Erythroblast (primary cell): ENCODE measurements around the gene FCMR.

Experiments
- GATA1 ChIP-seq: IDR thresholded peaks from 2 replicates; pipeline ENCODE4 v1.6.1; 2011; ENCODE audit warnings: low read depth, mild to moderate bottlenecking, control low read depth, low read length, moderate library complexity
- POLR2A ChIP-seq: IDR thresholded peaks from 2 replicates; pipeline ENCODE4 v1.6.1; 2011; ENCODE audit warnings: mild to moderate bottlenecking, low read length

- no peak for TF ChIP-seq POLR2A
- TF ChIP-seq GATA1 = no peak
These were observed 61.6 kb downstream of the FCMR start for GRCh38 chr1:206860165-206860564.
